Mammary epithelial cell (primary cell): Measurements from ENCODE around the gene GRWD1.

Experiments used
- EZH2 ChIP-seq: IDR thresholded peaks from 2 replicates; pipeline ENCODE4 v1.6.1; 2012; ENCODE audit warnings: low read length, inconsistent platforms, borderline replicate concordance
- TF ChIP-seq, protein P1 (sequence below), 2 donors: IDR thresholded peaks in 1 of 2; conservative IDR thresholded peaks in 1 of 2; 2 replicates each; pipeline ENCODE4 v1.5.1; 2011 to 2012; ENCODE audit warnings: inconsistent platforms in 2 of 2, low read length in 2 of 2, mild to moderate bottlenecking in 2 of 2, control low read depth in 1 of 2, low read depth in 1 of 2; ENCODE audit not compliant: insufficient read depth in 1 of 2; ENCODE audit errors: extremely low read depth in 1 of 2

DNA sequence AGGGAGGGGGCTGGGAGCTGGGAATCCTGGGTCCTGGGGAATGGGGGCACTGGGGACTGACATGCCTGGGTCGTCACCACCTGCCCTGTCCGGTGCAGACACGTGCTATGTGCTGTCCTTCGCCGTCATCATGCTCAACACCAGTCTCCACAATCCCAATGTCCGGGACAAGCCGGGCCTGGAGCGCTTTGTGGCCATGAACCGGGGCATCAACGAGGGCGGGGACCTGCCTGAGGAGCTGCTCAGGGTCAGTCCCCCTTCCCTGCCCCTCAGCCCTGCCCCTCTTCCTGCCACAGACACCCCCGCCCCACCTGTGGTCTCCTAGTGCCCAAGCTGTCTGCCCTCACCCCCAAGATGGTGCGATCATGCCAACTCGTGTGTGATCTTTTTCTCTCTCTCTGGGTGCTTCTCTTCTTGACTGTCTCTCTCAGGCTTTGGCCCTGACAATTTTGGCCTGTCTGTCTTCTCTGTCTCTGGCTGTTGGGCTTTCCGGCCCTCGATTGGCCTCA is 28.4 kb downstream of the GRWD1 start:
- TF ChIP-seq, protein P1, sequence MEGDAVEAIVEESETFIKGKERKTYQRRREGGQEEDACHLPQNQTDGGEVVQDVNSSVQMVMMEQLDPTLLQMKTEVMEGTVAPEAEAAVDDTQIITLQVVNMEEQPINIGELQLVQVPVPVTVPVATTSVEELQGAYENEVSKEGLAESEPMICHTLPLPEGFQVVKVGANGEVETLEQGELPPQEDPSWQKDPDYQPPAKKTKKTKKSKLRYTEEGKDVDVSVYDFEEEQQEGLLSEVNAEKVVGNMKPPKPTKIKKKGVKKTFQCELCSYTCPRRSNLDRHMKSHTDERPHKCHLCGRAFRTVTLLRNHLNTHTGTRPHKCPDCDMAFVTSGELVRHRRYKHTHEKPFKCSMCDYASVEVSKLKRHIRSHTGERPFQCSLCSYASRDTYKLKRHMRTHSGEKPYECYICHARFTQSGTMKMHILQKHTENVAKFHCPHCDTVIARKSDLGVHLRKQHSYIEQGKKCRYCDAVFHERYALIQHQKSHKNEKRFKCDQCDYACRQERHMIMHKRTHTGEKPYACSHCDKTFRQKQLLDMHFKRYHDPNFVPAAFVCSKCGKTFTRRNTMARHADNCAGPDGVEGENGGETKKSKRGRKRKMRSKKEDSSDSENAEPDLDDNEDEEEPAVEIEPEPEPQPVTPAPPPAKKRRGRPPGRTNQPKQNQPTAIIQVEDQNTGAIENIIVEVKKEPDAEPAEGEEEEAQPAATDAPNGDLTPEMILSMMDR (conservative IDR thresholded peaks at IDR 0.05 in 1 of 2, IDR thresholded peaks at IDR 0.05 in 1 of 2; ENCODE audit: extremely low read depth in 1 of 2, insufficient read depth in 1 of 2, low read depth in 1 of 2, low read length in 2 of 2) = no peak
- TF ChIP-seq EZH2 = no peak
